Cardiac fibroblast (primary cell): ENCODE data around the gene IL17REL.
A peak's percentile ranks its signal among the peaks of the same experiment; 100 is the strongest.

ENCODE experiments used
- DNase-seq, 2 donors: peaks; one replicate each; pipeline versions ENCODE4 v3.0.0 to v3.0.0-alpha.2; 2010; ENCODE audit warnings: low read depth in 2 of 2
- H3K4me3 ChIP-seq, 2 donors: replicated peaks in 1 of 2; 1 replicate in 1 of 2; 2 replicates in 1 of 2; pipeline ENCODE4 v1.5.1; 2011; ENCODE audit warnings: low read depth in 2 of 2, low read length in 2 of 2, mild to moderate bottlenecking in 2 of 2, moderate library complexity in 1 of 2
- CTCF ChIP-seq: IDR thresholded peaks from one replicate; pipeline ENCODE4 v1.5.1; 2011; ENCODE audit warnings: low read depth, mild to moderate bottlenecking, low read length, inconsistent platforms

IL17REL gene

GRCh38 chr22:49965091-49966040 lies 47.2 kb downstream of the IL17REL start:
- no peak overlapping the region for H3K4me3 ChIP-seq

DNA sequence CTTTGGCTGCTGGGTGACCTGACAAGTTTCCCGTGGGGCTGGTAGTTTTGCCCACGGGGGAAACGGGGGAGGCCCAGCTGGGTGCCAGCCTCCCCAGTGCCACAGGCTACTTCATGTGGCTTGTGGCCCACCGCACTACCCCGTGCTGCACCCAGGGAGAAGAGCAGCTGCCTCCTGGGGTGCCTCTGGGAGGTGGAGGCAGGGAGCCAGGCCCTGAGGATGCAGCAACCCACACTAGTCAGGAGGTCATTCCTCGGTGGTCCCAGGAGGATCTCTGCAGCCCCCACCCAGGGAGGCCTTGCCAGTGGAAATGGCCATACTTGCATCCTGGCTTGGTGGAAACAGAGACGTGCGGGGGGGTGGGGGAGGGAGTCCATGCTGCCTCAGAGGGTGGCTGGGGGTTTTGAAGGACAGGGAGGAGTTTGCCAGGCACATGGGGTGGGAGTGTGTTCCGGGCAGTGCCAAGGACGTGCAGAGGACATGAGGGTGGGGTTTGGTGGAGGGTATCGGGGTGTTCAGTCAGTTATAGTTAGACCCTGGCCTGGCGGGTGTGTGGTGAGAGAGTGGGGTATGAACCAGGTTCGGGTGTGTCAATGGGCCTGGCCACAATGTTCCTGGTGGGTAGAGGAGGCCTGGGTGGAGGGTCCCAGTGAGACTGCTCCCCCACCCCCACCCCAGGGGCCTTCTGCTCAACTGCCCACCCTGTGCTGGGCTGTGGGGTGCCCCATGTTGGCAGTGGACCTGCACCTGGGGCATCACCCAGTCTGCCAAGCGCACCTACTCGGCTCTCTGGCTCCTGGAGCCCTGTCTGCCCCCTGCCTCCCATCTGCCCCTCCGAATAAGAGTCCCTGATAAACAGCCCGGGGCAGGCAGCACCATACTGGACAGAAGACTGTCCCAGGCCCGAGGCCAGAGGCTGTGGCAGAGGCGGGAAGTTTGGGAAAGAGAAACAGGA lies 48.2 kb downstream of the IL17REL start:
- peak overlapping the region in 1 of 2 donors; percentile 89 for H3K4me3 ChIP-seq
- no peak for DNase-seq
- TF ChIP-seq CTCF, result no peak

More at GRCh38 chr22:49965091-49966040, 47.2 kb downstream of the IL17REL start:
- no peak for TF ChIP-seq CTCF
- DNase-seq, result no peak

GRCh38 chr22:49963647-49964026 lies 48.9 kb downstream of the IL17REL start:
- DNase-seq, result no peak
- TF ChIP-seq CTCF, result no peak
- H3K4me3 ChIP-seq, result peak overlapping the region in 1 of 2 donors; percentile 89

DNA sequence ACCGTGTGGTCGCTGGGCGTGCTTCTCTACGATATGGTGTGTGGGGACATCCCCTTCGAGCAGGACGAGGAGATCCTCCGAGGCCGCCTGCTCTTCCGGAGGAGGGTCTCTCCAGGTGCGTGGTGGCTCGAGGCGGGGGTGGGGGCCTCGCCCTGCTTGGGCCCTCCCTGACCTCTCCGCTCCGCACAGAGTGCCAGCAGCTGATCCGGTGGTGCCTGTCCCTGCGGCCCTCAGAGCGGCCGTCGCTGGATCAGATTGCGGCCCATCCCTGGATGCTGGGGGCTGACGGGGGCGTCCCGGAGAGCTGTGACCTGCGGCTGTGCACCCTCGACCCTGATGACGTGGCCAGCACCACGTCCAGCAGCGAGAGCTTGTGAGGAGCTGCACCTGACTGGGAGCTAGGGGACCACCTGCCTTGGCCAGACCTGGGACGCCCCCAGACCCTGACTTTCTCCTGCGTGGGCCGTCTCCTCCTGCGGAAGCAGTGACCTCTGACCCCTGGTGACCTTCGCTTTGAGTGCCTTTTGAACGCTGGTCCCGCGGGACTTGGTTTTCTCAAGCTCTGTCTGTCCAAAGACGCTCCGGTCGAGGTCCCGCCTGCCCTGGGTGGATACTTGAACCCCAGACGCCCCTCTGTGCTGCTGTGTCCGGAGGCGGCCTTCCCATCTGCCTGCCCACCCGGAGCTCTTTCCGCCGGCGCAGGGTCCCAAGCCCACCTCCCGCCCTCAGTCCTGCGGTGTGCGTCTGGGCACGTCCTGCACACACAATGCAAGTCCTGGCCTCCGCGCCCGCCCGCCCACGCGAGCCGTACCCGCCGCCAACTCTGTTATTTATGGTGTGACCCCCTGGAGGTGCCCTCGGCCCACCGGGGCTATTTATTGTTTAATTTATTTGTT lies 49.6 kb downstream of the IL17REL start:
- DNase-seq, result no peak
- no peak for TF ChIP-seq CTCF
- peak overlapping the region; percentile 72 to 89 for H3K4me3 ChIP-seq

- TF ChIP-seq CTCF, result no peak
- peak; percentile 94 to 96 for DNase-seq
- peak overlapping the region; percentile 72 to 89 for H3K4me3 ChIP-seq
Measured at GRCh38 chr22:49962012-49962750, 50.4 kb downstream of the IL17REL start.
